KMS-11 (cell line): ENCODE data around the gene PLEKHB2.
"Not testable (repeated sequence)": the region's sequence is repeated elsewhere in the genome, so short reads cannot be mapped to it uniquely, and the experiment has no call there.

Source experiments
- H2AFZ ChIP-seq: fragments of 200-600 bp; sonication (generic); 2 replicates; pipeline ENCODE4 v1.6.1; 2016; ENCODE audit warnings: antibody characterized with exemption, mixed run types, low read depth
- H3K27ac ChIP-seq: fragments of 200-600 bp; sonication (generic); 2 replicates; pipeline ENCODE4 v1.6.1; 2016; ENCODE audit warnings: mild to moderate bottlenecking, mixed run types
- H3K27me3 ChIP-seq: fragments of 200-600 bp; sonication (generic); 2 replicates; pipeline ENCODE4 v1.6.1; 2017; ENCODE audit warnings: mild to moderate bottlenecking, low read depth, mixed run types, moderate library complexity; ENCODE audit not compliant: insufficient read depth
- H3K36me3 ChIP-seq: fragments of 200-600 bp; sonication (generic); 2 replicates; pipeline ENCODE4 v1.6.1; 2017; ENCODE audit warnings: mild to moderate bottlenecking, mixed run types; ENCODE audit not compliant: insufficient read depth
- H3K4me1 ChIP-seq: fragments of 200-600 bp; sonication (generic); 2 replicates; pipeline ENCODE4 v1.6.1; 2016; ENCODE audit warnings: mild to moderate bottlenecking, low read depth, mixed run types; ENCODE audit not compliant: poor library complexity, severe bottlenecking
- H3K4me2 ChIP-seq: fragments of 200-600 bp; sonication (generic); 2 replicates; pipeline ENCODE4 v1.7.0; 2016; ENCODE audit warnings: mild to moderate bottlenecking, mixed run types
- H3K4me3 ChIP-seq: fragments of 200-600 bp; sonication (generic); IDR thresholded peaks from 2 replicates; pipeline ENCODE4 v1.6.1; 2017; ENCODE audit warnings: low read depth, low read length, mixed read lengths; ENCODE audit not compliant: insufficient read depth
- H3K79me2 ChIP-seq: fragments of 200-600 bp; sonication (generic); 2 replicates; pipeline ENCODE4 v1.6.1; 2016; ENCODE audit warnings: low read depth, mixed run types; ENCODE audit not compliant: insufficient read depth
- H3K9ac ChIP-seq: fragments of 200-600 bp; sonication (generic); 2 replicates; pipeline ENCODE4 v1.6.1; 2016; ENCODE audit warnings: mild to moderate bottlenecking, mixed run types
- H4K20me1 ChIP-seq: fragments of 200-600 bp; sonication (generic); 2 replicates; pipeline ENCODE4 v1.6.1; 2016; ENCODE audit warnings: mild to moderate bottlenecking, mixed run types; ENCODE audit not compliant: insufficient read depth
- CTCF ChIP-seq: fragments of 200-600 bp; sonication (generic); conservative IDR thresholded peaks from 2 replicates; pipeline ENCODE4 v1.6.1; 2017; ENCODE audit warnings: low read depth, mild to moderate bottlenecking, antibody characterized with exemption, low read length, moderate library complexity, mixed read lengths

PLEKHB2 gene

GRCh38 chr2:131112529-131112928 lies 7.4 kb downstream of the PLEKHB2 start:
- Histone ChIP-seq H3K4me2 (no peak overlapping the region), H3K27me3 (no peaks in the 10 kb centered on the region), H3K36me3 (no peaks in the 10 kb centered on the region), H3K79me2 (peaks cover 80% of the 10 kb centered on the region), H3K9ac (no peak overlapping the region), H2AFZ (no peak overlapping the region), H3K4me3 (no peak overlapping the region), H3K27ac (no peak overlapping the region), H3K4me1 (peaks cover under 1% of the 10 kb centered on the region), H4K20me1 (0 out of 2 replicates have a peak, but pooled peaks cover under 1% of the 10 kb centered on the region)
- TF ChIP-seq CTCF: no peak

- Histone ChIP-seq H3K4me2 (no peak overlapping the region), H3K27ac (no peak overlapping the region), H3K4me3 (no peak overlapping the region), H3K4me1 (no peaks in the 10 kb centered on the region), H3K36me3 (no peaks in the 10 kb centered on the region), H3K79me2 (peaks cover 80% of the 10 kb centered on the region), H3K27me3 (no peaks in the 10 kb centered on the region), H2AFZ (no peak overlapping the region), H4K20me1 (0 out of 2 replicates have a peak, but pooled peaks cover 3% of the 10 kb centered on the region), H3K9ac (no peak overlapping the region)
- no peak for TF ChIP-seq CTCF
Measured at GRCh38 chr2:131113566-131114227, 8.6 kb downstream of the PLEKHB2 start.

GRCh38 chr2:131114950-131115349 lies 9.8 kb downstream of the PLEKHB2 start:
- not testable (repeated sequence) for H3K27ac ChIP-seq, H3K4me2 ChIP-seq
- peaks cover 79% of the 10 kb centered on the region for H3K79me2 ChIP-seq

GRCh38 chr2:131115752-131116151 lies 10.6 kb downstream of the PLEKHB2 start:
- Histone ChIP-seq H3K4me3 (no peak overlapping the region), H3K36me3 (0 out of 2 replicates have a peak, but pooled peaks cover 2% of the 10 kb centered on the region)

More at GRCh38 chr2:131114950-131115349, 9.8 kb downstream of the PLEKHB2 start:
- not testable (repeated sequence) for H3K4me3 ChIP-seq, H3K4me1 ChIP-seq, H2AFZ ChIP-seq, H3K27me3 ChIP-seq, H3K36me3 ChIP-seq, H3K9ac ChIP-seq, H4K20me1 ChIP-seq

More at GRCh38 chr2:131115752-131116151, 10.6 kb downstream of the PLEKHB2 start:
- H2AFZ ChIP-seq: no peak overlapping the region
- 0 out of 2 replicates have a peak, but pooled peaks cover 3% of the 10 kb centered on the region for H4K20me1 ChIP-seq
- H3K27ac ChIP-seq: no peak overlapping the region
- TF ChIP-seq CTCF: no peak
- peaks cover 79% of the 10 kb centered on the region for H3K79me2 ChIP-seq
- H3K9ac ChIP-seq: no peak overlapping the region
- no peaks in the 10 kb centered on the region for H3K4me1 ChIP-seq
- H3K4me2 ChIP-seq: no peak overlapping the region
- no peaks in the 10 kb centered on the region for H3K27me3 ChIP-seq
